NB4 (cell line): ENCODE measurements around the gene AFMID.

Experiments
- DNase-seq: peaks from one replicate; pipeline ENCODE4 v3.0.0; 2010; ENCODE audit warnings: low read depth
- H3K4me3 ChIP-seq: one replicate; pipeline ENCODE4 v1.5.1; 2011; ENCODE audit warnings: mild to moderate bottlenecking, low read depth, low read length, moderate library complexity
- MYC ChIP-seq: IDR thresholded peaks from 2 replicates; pipeline ENCODE4 v1.6.1; 2011; ENCODE audit warnings: low read depth, low read length
- POLR2A ChIP-seq: IDR thresholded peaks from 2 replicates; pipeline ENCODE4 v1.6.1; 2011; ENCODE audit warnings: mild to moderate bottlenecking; ENCODE audit not compliant: insufficient read length; ENCODE audit errors: extremely low read depth
- TF ChIP-seq, protein P1 (sequence below): IDR thresholded peaks from one replicate; pipeline ENCODE4 v1.5.1; 2012; ENCODE audit warnings: low read depth, low read length
- TF ChIP-seq, protein P2 (sequence below): IDR thresholded peaks from 2 replicates; pipeline ENCODE4 v1.6.1; 2011; ENCODE audit warnings: low read depth, low read length

Gene AFMID

GRCh38 chr17:78227455-78227916 is 40.3 kb downstream of the AFMID start:
- no peak for DNase-seq
- TF ChIP-seq, protein P1, sequence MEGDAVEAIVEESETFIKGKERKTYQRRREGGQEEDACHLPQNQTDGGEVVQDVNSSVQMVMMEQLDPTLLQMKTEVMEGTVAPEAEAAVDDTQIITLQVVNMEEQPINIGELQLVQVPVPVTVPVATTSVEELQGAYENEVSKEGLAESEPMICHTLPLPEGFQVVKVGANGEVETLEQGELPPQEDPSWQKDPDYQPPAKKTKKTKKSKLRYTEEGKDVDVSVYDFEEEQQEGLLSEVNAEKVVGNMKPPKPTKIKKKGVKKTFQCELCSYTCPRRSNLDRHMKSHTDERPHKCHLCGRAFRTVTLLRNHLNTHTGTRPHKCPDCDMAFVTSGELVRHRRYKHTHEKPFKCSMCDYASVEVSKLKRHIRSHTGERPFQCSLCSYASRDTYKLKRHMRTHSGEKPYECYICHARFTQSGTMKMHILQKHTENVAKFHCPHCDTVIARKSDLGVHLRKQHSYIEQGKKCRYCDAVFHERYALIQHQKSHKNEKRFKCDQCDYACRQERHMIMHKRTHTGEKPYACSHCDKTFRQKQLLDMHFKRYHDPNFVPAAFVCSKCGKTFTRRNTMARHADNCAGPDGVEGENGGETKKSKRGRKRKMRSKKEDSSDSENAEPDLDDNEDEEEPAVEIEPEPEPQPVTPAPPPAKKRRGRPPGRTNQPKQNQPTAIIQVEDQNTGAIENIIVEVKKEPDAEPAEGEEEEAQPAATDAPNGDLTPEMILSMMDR: no peak
- TF ChIP-seq, protein P2, sequence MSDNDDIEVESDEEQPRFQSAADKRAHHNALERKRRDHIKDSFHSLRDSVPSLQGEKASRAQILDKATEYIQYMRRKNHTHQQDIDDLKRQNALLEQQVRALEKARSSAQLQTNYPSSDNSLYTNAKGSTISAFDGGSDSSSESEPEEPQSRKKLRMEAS: no peak
- TF ChIP-seq POLR2A: no peak
- H3K4me3 ChIP-seq: no peak overlapping the region

GRCh38 chr17:78228176-78228575 is 41.0 kb downstream of the AFMID start:
- TF ChIP-seq, protein P2: no peak
- no peak for TF ChIP-seq POLR2A
- TF ChIP-seq, protein P1: no peak
- no peak for TF ChIP-seq MYC
- no peak overlapping the region for H3K4me3 ChIP-seq
- DNase-seq: no peak

- H3K4me3 ChIP-seq: no peak overlapping the region
- DNase-seq: no peak
- TF ChIP-seq, protein P1: no peak
- TF ChIP-seq, protein P2: no peak
- no peak for TF ChIP-seq POLR2A
- no peak for TF ChIP-seq MYC
Observed at GRCh38 chr17:78230252-78230962, 43.2 kb downstream of the AFMID start.

DNA sequence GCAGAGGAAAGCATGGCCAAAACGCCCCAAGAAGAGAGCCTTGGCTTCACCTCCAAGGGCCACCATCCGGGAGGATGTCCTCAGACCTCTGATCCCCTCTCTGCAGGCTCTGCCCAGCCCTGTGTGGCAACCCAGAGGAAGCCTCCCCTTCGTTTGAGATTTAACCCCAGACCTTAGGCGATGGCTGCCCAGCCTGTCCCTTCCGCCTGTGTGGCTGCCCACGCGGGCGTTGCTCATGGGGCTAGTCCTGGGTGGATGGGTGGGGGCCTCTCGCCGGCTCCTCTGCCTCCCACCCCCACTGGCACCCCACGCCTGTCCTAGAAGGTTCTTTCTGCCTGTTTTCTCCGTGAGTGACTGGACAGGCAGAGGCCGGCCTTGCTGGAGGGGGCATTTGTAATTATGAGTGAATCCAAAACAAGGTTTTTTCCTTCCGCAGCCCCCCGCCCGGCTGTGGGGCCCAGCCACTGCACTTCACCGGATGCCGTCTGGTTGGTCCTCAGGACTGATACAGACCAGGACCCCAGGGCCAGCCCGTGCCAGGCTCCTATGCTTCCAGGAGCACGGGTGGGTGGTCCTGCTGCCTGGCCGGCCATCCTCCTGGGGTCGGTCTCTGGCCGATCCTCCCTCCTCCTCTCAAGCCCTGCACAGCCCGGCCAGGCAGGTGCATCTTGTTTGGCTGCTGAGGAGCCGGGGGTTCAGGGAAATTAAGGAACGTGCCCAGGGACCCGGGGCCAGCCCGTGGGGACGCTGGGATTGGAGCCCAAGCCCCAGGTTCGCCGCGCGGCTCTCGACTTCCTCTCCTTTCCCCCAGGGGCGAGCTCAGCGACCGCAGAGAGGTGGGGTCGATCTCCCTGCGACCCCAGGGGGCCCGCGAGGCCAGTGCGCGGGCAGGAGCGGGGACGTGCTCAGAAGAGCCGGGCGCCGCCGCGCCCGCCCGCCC is 44.1 kb downstream of the AFMID start, which contains the start of gene TMEM235:
Gene TMEM235, plus strand, starts transcription at position 636 of the 940 bp plus-strand sequence. CDS start 393 bp downstream, outside the sequence.
- no peak within 1 kb of the TSS for H3K4me3 ChIP-seq
- TF ChIP-seq MYC: no peak
- TF ChIP-seq, protein P2: no peak
- TF ChIP-seq, protein P1: no peak
- no peak for TF ChIP-seq POLR2A
- peak; percentile 59 for DNase-seq

GRCh38 chr17:78231991-78232858 is 45.1 kb downstream of the AFMID start:
- H3K4me3 ChIP-seq: no peak overlapping the region
- peak; percentile 58 for DNase-seq
- TF ChIP-seq POLR2A (no peak), MYC (no peak)
- TF ChIP-seq, protein P2: no peak; the same call in 1 of the 2 replicates
